B cell (primary cell): ENCODE measurements around the gene YEATS2.

Source experiments
- EZH2 ChIP-seq: IDR thresholded peaks from 2 replicates; pipeline ENCODE4 v1.6.1; 2012; ENCODE audit warnings: borderline replicate concordance, low read depth, mild to moderate bottlenecking, moderate library complexity, low read length; ENCODE audit not compliant: insufficient read depth, poor library complexity, severe bottlenecking
- TF ChIP-seq, protein P1 (sequence below): fragments of 200-600 bp; IDR thresholded peaks from one replicate; pipeline ENCODE4 v1.8.0; 2022; ENCODE audit warnings: antibody characterized with exemption, mild to moderate bottlenecking

GRCh38 chr3:183809270-183809669, 111.7 kb downstream of the YEATS2 start:
- TF ChIP-seq, protein P1, sequence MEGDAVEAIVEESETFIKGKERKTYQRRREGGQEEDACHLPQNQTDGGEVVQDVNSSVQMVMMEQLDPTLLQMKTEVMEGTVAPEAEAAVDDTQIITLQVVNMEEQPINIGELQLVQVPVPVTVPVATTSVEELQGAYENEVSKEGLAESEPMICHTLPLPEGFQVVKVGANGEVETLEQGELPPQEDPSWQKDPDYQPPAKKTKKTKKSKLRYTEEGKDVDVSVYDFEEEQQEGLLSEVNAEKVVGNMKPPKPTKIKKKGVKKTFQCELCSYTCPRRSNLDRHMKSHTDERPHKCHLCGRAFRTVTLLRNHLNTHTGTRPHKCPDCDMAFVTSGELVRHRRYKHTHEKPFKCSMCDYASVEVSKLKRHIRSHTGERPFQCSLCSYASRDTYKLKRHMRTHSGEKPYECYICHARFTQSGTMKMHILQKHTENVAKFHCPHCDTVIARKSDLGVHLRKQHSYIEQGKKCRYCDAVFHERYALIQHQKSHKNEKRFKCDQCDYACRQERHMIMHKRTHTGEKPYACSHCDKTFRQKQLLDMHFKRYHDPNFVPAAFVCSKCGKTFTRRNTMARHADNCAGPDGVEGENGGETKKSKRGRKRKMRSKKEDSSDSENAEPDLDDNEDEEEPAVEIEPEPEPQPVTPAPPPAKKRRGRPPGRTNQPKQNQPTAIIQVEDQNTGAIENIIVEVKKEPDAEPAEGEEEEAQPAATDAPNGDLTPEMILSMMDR: no peak
- no peak for TF ChIP-seq EZH2
